A549 (cell line): Measurements from ENCODE around the gene DHX16.

Experiments used
- BCL3 ChIP-seq: fragments of >200 bp; sonication (Bioruptor Twin); formaldehyde crosslinking; IDR thresholded peaks from 3 replicates; pipeline ENCODE4 v1.6.1; 2016
- CBX8 ChIP-seq: fragments of 200-600 bp; sonication (generic); IDR thresholded peaks from 2 replicates; pipeline ENCODE4 v1.6.1; 2016
- HOXA7 ChIP-seq: fragments of 250-450 bp; sonication (Bioruptor Pico); IDR thresholded peaks from 2 replicates; pipeline ENCODE4 v1.5.0; 2020; ENCODE audit warnings: mild to moderate bottlenecking, moderate library complexity
- POLR2A ChIP-seq: IDR thresholded peaks from 2 replicates; pipeline ENCODE4 v1.6.1; 2012; ENCODE audit warnings: mild to moderate bottlenecking, low read length
- RAD21 ChIP-seq, 2 experiments: fragments of >200 bp in 1 of 2; sonication (Bioruptor Twin) in 1 of 2; formaldehyde crosslinking in 1 of 2; IDR thresholded peaks in 1 of 2; conservative IDR thresholded peaks in 1 of 2; 2 replicates in 1 of 2; 3 replicates in 1 of 2; pipeline ENCODE4 v1.6.1; 2012 to 2018; ENCODE audit warnings: inconsistent platforms in 1 of 2
- ZSCAN20 ChIP-seq: fragments of 250-450 bp; sonication (Bioruptor Pico); IDR thresholded peaks from 2 replicates; pipeline ENCODE4 v1.8.0; 2022; ENCODE audit warnings: mild to moderate bottlenecking, moderate library complexity
- TF ChIP-seq, protein P1 (sequence below): fragments of 450-650 bp; IDR thresholded peaks from 2 replicates; pipeline ENCODE4 v1.6.1; 2014; ENCODE audit warnings: antibody characterized with exemption
- TF ChIP-seq, protein P2 (sequence below): fragments of >200 bp; sonication (Bioruptor Twin); formaldehyde crosslinking; IDR thresholded peaks from 3 replicates; pipeline ENCODE4 v1.5.1; 2016
- TF ChIP-seq, protein P3 (sequence below): IDR thresholded peaks from 2 replicates; pipeline ENCODE4 v1.6.1; 2012

- TF ChIP-seq, protein P1, sequence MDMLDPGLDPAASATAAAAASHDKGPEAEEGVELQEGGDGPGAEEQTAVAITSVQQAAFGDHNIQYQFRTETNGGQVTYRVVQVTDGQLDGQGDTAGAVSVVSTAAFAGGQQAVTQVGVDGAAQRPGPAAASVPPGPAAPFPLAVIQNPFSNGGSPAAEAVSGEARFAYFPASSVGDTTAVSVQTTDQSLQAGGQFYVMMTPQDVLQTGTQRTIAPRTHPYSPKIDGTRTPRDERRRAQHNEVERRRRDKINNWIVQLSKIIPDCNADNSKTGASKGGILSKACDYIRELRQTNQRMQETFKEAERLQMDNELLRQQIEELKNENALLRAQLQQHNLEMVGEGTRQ, result no peak
- TF ChIP-seq, protein P2, sequence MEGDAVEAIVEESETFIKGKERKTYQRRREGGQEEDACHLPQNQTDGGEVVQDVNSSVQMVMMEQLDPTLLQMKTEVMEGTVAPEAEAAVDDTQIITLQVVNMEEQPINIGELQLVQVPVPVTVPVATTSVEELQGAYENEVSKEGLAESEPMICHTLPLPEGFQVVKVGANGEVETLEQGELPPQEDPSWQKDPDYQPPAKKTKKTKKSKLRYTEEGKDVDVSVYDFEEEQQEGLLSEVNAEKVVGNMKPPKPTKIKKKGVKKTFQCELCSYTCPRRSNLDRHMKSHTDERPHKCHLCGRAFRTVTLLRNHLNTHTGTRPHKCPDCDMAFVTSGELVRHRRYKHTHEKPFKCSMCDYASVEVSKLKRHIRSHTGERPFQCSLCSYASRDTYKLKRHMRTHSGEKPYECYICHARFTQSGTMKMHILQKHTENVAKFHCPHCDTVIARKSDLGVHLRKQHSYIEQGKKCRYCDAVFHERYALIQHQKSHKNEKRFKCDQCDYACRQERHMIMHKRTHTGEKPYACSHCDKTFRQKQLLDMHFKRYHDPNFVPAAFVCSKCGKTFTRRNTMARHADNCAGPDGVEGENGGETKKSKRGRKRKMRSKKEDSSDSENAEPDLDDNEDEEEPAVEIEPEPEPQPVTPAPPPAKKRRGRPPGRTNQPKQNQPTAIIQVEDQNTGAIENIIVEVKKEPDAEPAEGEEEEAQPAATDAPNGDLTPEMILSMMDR, result no peak
- TF ChIP-seq RAD21 (conservative IDR thresholded peaks at IDR 0.05 in 1 of 2, IDR thresholded peaks at IDR 0.05 in 1 of 2) (no peak), ZSCAN20 (no peak), POLR2A (no peak), CBX8 (no peak), HOXA7 (CRISPR knock-in tag) (no peak), BCL3 (no peak)
- TF ChIP-seq, protein P3, sequence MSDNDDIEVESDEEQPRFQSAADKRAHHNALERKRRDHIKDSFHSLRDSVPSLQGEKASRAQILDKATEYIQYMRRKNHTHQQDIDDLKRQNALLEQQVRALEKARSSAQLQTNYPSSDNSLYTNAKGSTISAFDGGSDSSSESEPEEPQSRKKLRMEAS, result no peak
These were observed 16.4 kb upstream of the DHX16 start for GRCh38 chr6:30689022-30689865.
